ENCODE data around the gene CETN2.

Gene CETN2

GRCh38 chrX:152823657-152824056, 6.9 kb downstream of the CETN2 start:
- Histone ChIP-seq H3K27me3 (replicated peaks) (no peaks in the 10 kb centered on the region), H3K4me3 (ENCODE audit: low read depth, low read length) (no peak overlapping the region), H3K36me3 (replicated peaks) (no peaks in the 10 kb centered on the region), H3K27ac (no peak overlapping the region)
- no peak for DNase-seq
- in situ Hi-C loops (cut with HindIII; ENCODE audit: low pct_ligation_motif_present, low sequenced_read_pairs) = no loop called here
- TF ChIP-seq, protein P1, sequence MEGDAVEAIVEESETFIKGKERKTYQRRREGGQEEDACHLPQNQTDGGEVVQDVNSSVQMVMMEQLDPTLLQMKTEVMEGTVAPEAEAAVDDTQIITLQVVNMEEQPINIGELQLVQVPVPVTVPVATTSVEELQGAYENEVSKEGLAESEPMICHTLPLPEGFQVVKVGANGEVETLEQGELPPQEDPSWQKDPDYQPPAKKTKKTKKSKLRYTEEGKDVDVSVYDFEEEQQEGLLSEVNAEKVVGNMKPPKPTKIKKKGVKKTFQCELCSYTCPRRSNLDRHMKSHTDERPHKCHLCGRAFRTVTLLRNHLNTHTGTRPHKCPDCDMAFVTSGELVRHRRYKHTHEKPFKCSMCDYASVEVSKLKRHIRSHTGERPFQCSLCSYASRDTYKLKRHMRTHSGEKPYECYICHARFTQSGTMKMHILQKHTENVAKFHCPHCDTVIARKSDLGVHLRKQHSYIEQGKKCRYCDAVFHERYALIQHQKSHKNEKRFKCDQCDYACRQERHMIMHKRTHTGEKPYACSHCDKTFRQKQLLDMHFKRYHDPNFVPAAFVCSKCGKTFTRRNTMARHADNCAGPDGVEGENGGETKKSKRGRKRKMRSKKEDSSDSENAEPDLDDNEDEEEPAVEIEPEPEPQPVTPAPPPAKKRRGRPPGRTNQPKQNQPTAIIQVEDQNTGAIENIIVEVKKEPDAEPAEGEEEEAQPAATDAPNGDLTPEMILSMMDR (IDR thresholded peaks at IDR 0.05; ENCODE audit: low read depth, low read length, missing control alignments) = no peak

DNA sequence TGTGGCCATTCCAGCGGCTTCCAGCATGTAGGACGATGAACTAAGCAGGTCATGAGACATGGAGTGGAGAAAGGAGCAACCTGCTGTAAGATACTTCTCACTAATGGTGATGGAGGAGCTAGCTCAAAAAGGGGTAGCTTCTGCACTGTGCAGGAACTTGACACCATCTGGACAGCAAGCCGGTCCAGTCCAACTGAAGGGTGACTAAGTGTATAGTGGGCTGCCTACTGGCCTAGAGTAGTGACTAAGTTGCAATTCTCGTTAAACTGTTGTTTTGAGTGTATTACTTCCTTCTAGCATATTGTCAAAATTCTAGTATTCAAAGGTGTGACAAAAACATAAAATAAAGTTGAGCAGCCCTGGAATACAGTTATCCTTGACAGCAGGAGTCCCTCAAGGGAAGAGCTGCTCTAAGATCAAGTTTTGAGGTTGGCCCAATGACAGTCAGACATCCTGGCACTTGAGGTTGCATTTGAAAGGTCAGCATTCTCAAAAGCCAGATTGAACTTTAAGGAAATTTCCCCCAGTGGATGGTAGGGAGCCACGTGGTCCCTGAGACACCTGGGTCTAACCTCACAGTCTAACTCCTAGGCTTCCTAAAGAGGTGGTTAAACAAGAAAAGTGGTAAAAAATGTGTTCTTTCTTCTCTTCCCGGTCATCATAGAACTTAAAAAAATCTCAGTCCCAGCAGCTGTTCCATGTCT, 8.0 kb downstream of the CETN2 start:
- H3K27ac ChIP-seq = no peak overlapping the region
- TF ChIP-seq, protein P1 (IDR thresholded peaks at IDR 0.05; ENCODE audit: low read depth, low read length, missing control alignments) = no peak
- H3K4me3 ChIP-seq (ENCODE audit: low read depth, low read length) = no peak overlapping the region
- no peaks in the 10 kb centered on the region for H3K27me3 ChIP-seq (replicated peaks)
- H3K36me3 ChIP-seq (replicated peaks) = no peaks in the 10 kb centered on the region
- no peak for DNase-seq
- in situ Hi-C loops (cut with HindIII; ENCODE audit: low pct_ligation_motif_present, low sequenced_read_pairs) = no loop called here

GRCh38 chrX:152821145-152821765, 9.3 kb downstream of the CETN2 start:
- in situ Hi-C loops (cut with HindIII; ENCODE audit: low pct_ligation_motif_present, low sequenced_read_pairs) = no loop called here

GRCh38 chrX:152819732-152820131, 10.8 kb downstream of the CETN2 start:
- TF ChIP-seq, protein P1 (IDR thresholded peaks at IDR 0.05; ENCODE audit: low read depth, low read length, missing control alignments) = no peak
- no peaks in the 10 kb centered on the region for H3K27me3 ChIP-seq (replicated peaks)
- H3K27ac ChIP-seq = peak overlapping the region; percentile 7
- no peak overlapping the region for H3K4me3 ChIP-seq (ENCODE audit: low read depth, low read length)
- no peaks in the 10 kb centered on the region for H3K36me3 ChIP-seq (replicated peaks)
- DNase-seq = peak; percentile 18
- in situ Hi-C loops (cut with HindIII; ENCODE audit: low pct_ligation_motif_present, low sequenced_read_pairs) = no loop called here

More at GRCh38 chrX:152821145-152821765, 9.3 kb downstream of the CETN2 start:
- Histone ChIP-seq H3K27ac (no peak overlapping the region), H3K27me3 (replicated peaks) (no peaks in the 10 kb centered on the region), H3K4me3 (ENCODE audit: low read depth, low read length) (no peak overlapping the region), H3K36me3 (replicated peaks) (no peaks in the 10 kb centered on the region)
- TF ChIP-seq, protein P1 (IDR thresholded peaks at IDR 0.05; ENCODE audit: low read depth, low read length, missing control alignments) = peak; percentile 79
- peak; percentile 15 for DNase-seq

GRCh38 chrX:152819266-152819665, 11.3 kb downstream of the CETN2 start:
- H3K4me3 ChIP-seq (ENCODE audit: low read depth, low read length) = no peak overlapping the region
- DNase-seq = no peak
- in situ Hi-C loops (cut with HindIII; ENCODE audit: low pct_ligation_motif_present, low sequenced_read_pairs) = no loop called here
- H3K27me3 ChIP-seq (replicated peaks) = no peaks in the 10 kb centered on the region
- H3K27ac ChIP-seq = peak overlapping the region; percentile 7
- TF ChIP-seq, protein P1 (IDR thresholded peaks at IDR 0.05; ENCODE audit: low read depth, low read length, missing control alignments) = no peak
- H3K36me3 ChIP-seq (replicated peaks) = no peaks in the 10 kb centered on the region

All from brain microvascular endothelial cell (primary cell).